Activated naive CD8-positive, alpha-beta T cell treated with anti-CD3 and anti-CD28 coated beads, Interleukin-2, amount 10 ng/mL, durations not matched to agents 7 days and 5 days (primary cell): ENCODE results near the gene UPB1. TPM values are rescaled to one million over a fixed set of nuclear protein-coding genes. Genes with fewer than 3 reads are reported as not detected.
"Not testable (repeated sequence)": the region's sequence is repeated elsewhere in the genome, so short reads cannot be mapped to it uniquely, and the experiment has no call there.

Source experiments
- ATAC-seq: fragments of 150-1000 bp; cut with Tn5 transposase; one replicate; pipeline ENCODE4 v1.10.0; 2021; ENCODE audit warnings: low read depth, moderate library complexity
- POLR2A ChIA-PET: fragments of 350-600 bp; sonication (Branson Sonifier 250); formaldehyde crosslinking; loops from one replicate; lab custom pipeline; 2021; ENCODE audit warnings: antibody characterized with exemption; lab: Charles Lee
- DNase-seq: peaks from one replicate; pipeline ENCODE4 v3.0.0; 2021
- H3K27ac Mint-ChIP-seq: one replicate; pipeline ENCODE4 v1.8.0; 2022; ENCODE audit warnings: mild to moderate bottlenecking, mixed read lengths
- H3K27me3 Mint-ChIP-seq: one replicate; pipeline ENCODE4 v1.8.0; 2022; ENCODE audit warnings: mild to moderate bottlenecking, moderate library complexity, mixed read lengths
- H3K36me3 Mint-ChIP-seq: one replicate; pipeline ENCODE4 v1.8.0; 2021; ENCODE audit warnings: mild to moderate bottlenecking, mixed read lengths
- H3K4me1 Mint-ChIP-seq: one replicate; pipeline ENCODE4 v1.8.0; 2021; ENCODE audit warnings: mixed read lengths
- H3K4me3 Mint-ChIP-seq: one replicate; pipeline ENCODE4 v1.8.0; 2022; ENCODE audit warnings: mild to moderate bottlenecking, moderate library complexity, mixed read lengths
- H3K9me3 Mint-ChIP-seq: one replicate; pipeline ENCODE4 v1.8.0; 2021; ENCODE audit warnings: mixed read lengths
- total RNA-seq, 2 experiments: library from RNA; stranded (reverse); gene quantifications; one replicate each; pipeline ENCODE4 v1.2.3, GENCODE V29; 2021

The UPB1 gene
- total RNA-seq, 2 experiments from 2014 or later, result 0.30 to 0.34 TPM

- Mint-ChIP-seq H3K27me3 (peaks cover 11% of the 10 kb centered on the region), H3K36me3 (no peaks in the 10 kb centered on the region), H3K9me3 (no peaks in the 10 kb centered on the region), H3K4me1 (peaks cover 18% of the 10 kb centered on the region), H3K4me3 (no peak overlapping the region), H3K27ac (no peak overlapping the region)
- DNase-seq (no peak), ATAC-seq (no peak)
- POLR2A ChIA-PET, result no interaction called here
Measured at GRCh38 chr22:24515027-24515338, 19.9 kb downstream of the UPB1 start.

DNA sequence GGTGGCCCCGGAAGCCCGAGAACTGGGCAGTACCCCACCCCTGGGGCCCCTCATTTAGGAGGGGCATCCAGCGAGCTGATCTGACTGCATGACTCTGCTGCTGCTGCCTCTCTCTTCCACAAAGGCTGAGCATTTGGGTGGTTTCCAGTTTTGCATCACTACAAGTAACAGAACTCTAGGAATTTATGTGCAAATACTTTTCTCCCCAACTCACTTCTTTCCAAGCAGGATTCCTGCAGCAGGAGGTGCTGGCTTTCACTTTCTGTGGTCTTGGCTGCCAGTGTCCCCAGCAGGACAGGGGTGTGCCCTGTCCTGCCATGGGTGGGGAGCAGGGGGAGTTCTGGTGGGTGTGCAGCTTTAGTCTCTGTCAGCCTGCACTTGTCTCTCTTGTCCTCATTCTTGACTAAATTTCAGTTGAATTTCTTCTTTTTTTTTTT, 21.2 kb downstream of the UPB1 start:
- Mint-ChIP-seq H3K27ac (no peak overlapping the region), H3K27me3 (peaks cover 11% of the 10 kb centered on the region), H3K4me1 (peaks cover 13% of the 10 kb centered on the region), H3K36me3 (no peaks in the 10 kb centered on the region), H3K9me3 (no peaks in the 10 kb centered on the region), H3K4me3 (no peak overlapping the region)
- DNase-seq (no peak), ATAC-seq (no peak)
- POLR2A ChIA-PET, result no interaction called here

- Mint-ChIP-seq H3K4me3 (no peak overlapping the region), H3K27me3 (peaks cover 11% of the 10 kb centered on the region), H3K4me1 (peaks cover 14% of the 10 kb centered on the region), H3K27ac (no peak overlapping the region), H3K36me3 (no peaks in the 10 kb centered on the region), H3K9me3 (no peaks in the 10 kb centered on the region)
- ATAC-seq (no peak), DNase-seq (no peak)
- POLR2A ChIA-PET, result interaction anchor here (0.5 to 1.1 kb wide), 2 partner anchors 59 to 89 kb away, joined by 3 to 4 read pairs; partner anchors contain the start of gene ADORA2A
Measured at GRCh38 chr22:24517446-24517845, 22.3 kb downstream of the UPB1 start.

GRCh38 chr22:24518228-24518627, 23.1 kb downstream of the UPB1 start:
- Mint-ChIP-seq H3K27me3 (peaks cover 11% of the 10 kb centered on the region), H3K4me3 (no peak overlapping the region), H3K36me3 (no peaks in the 10 kb centered on the region), H3K9me3 (no peaks in the 10 kb centered on the region), H3K4me1 (peaks cover 14% of the 10 kb centered on the region), H3K27ac (no peak overlapping the region)
- ATAC-seq, result no peak
- no peak for DNase-seq
- POLR2A ChIA-PET, result interaction anchor here (1.1 kb wide), 1 partner anchor 90 kb away, joined by 3 read pairs; the partner anchor contains the start of gene ADORA2A

DNA sequence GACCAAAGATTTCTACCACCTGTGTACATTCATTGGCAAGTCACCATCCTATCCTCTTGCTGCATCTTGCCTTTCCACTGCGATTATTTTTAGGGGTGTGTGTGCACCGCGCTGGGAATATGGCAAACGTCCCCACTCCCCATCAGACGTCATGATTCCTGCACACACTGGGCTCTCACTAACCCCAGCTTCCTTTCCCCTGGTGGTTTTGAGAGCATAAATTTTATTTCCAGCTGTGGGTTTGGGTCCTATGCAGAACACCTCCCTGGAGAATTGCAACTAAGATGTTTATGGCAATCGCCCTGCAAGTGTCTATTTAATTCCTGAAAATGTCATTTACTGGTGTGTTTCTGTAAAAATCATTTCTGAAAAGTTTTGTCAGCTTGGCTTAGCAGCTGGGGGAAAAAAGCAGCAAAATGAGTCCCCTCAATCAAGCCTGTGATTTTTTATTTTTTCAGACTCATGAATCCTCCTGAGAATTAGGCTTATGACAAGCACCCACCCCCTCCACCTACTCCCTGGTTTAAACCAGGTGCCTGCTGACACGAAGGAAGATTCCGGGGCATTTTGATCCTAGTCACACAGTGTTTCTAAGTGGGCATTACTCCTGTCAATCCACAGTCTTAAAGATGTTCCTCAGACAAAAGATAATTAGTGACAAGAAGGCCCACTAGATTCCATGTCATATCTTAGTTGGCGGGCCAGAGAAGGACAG, 23.8 kb downstream of the UPB1 start:
- Mint-ChIP-seq H3K9me3 (no peaks in the 10 kb centered on the region), H3K36me3 (no peaks in the 10 kb centered on the region), H3K4me3 (no peak overlapping the region), H3K27me3 (peaks cover 11% of the 10 kb centered on the region), H3K4me1 (peaks cover 14% of the 10 kb centered on the region), H3K27ac (no peak overlapping the region)
- ATAC-seq, result no peak
- no peak for DNase-seq
- POLR2A ChIA-PET, result no interaction called here

DNA sequence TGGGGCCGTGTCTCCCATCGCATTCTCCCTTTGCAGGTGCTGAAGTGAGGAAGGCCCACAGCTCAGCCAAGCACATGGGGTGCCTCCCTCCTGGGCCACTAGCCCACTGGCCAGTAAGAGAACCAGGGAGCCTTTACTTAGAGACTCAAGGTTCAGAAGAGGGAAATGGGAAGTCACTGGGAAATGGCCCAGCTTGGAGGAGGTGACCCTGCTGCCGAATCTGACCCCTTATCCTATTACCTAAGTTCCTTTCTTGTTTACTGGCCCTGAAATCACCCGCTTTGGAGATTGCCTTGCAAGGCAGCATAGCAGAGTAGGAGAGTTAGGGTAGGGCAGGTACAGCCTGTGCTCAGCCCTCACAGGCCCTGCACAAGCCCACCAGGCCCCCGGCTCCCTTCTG, 24.4 kb downstream of the UPB1 start:
- DNase-seq, result no peak
- Mint-ChIP-seq H3K36me3 (no peaks in the 10 kb centered on the region), H3K9me3 (no peaks in the 10 kb centered on the region), H3K4me1 (peaks cover 14% of the 10 kb centered on the region), H3K27ac (no peak overlapping the region), H3K27me3 (peaks cover 11% of the 10 kb centered on the region), H3K4me3 (no peak overlapping the region)
- ATAC-seq, result no peak
- POLR2A ChIA-PET, result no interaction called here

DNA sequence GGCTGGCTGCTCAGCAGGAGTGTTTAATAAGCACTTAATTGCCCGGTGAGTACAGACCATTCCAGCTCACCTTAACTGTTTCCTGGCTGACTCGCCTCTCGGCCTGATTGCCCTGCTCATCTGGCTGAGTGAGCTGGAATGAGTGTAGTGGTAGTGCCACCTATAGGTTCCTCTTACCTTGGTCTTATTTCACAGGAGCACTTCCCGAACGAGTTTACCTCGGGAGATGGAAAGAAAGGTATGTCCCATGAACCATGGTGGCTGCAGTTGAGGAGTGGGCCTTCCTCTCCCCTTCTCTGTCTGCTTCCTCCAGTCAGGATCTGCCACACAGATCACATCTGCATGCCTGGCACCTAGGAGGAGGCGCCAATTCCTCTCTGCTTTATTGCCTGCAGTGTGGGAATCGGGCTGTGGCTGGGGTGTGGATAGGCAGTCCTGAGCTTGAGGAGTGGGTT, 26.7 kb downstream of the UPB1 start:
- peak; percentile 46 for DNase-seq
- H3K4me3 Mint-ChIP-seq, result peak overlapping the region; percentile 39
- H3K27ac Mint-ChIP-seq, result no peak overlapping the region
- peak; percentile 47 for ATAC-seq
- peaks cover 11% of the 10 kb centered on the region for H3K27me3 Mint-ChIP-seq
- H3K4me1 Mint-ChIP-seq, result peaks cover 24% of the 10 kb centered on the region
- no peaks in the 10 kb centered on the region for H3K36me3 Mint-ChIP-seq
- POLR2A ChIA-PET, result interaction anchor here (1.3 kb wide), 1 partner anchor 100 kb away, joined by 5 read pairs; no protein-coding TSS in a partner anchor
- no peaks in the 10 kb centered on the region for H3K9me3 Mint-ChIP-seq

DNA sequence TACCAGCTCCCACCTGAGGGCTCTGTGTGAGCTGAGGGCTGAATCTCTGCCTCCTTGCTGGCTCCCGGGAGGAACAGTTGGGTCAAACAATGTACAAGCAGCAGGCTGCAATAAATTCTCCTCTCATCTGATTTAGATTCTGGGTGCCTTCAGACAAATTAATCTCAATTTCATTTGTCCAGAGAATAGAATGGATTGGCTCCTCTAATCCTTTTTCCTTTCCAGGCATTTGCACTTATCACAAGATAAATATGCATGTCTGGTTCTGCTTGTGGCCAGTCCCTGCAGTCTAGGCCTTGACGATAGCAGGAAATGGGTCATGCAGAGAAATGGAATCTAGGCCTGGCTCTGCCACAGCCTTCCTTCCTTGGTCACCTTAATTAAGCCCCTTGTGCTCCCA, 28.7 kb downstream of the UPB1 start:
- no peaks in the 10 kb centered on the region for H3K9me3 Mint-ChIP-seq
- ATAC-seq (no peak), DNase-seq (no peak)
- no peak overlapping the region for H3K4me3 Mint-ChIP-seq
- H3K36me3 Mint-ChIP-seq, result no peaks in the 10 kb centered on the region
- POLR2A ChIA-PET, result no interaction called here
- H3K27ac Mint-ChIP-seq, result no peak overlapping the region
- H3K4me1 Mint-ChIP-seq, result peaks cover 19% of the 10 kb centered on the region
- H3K27me3 Mint-ChIP-seq, result no peaks in the 10 kb centered on the region

GRCh38 chr22:24525416-24526037, 30.4 kb downstream of the UPB1 start:
- no peaks in the 10 kb centered on the region for H3K36me3 Mint-ChIP-seq

DNA sequence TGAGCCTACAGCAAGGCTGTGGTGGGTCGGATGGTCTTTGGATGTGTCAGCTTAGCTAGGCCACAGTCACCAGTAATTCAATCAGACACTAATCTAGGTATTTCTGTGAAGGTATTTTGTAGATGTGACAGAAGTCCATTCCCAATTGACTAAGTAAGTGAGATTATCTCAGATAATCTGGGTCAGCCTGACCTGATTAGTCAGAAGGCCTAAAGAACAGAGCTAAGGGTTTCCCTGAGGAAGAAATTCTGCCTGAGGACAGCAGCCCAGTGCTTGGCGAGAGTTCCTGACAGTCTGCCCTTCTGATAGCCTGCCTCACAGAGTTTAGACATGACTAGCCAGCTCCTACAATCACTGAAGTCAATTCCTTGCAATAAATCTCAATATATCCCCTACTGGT, 31.1 kb downstream of the UPB1 start:
- POLR2A ChIA-PET, result no interaction called here
- no peak overlapping the region for H3K27ac Mint-ChIP-seq

More at GRCh38 chr22:24525416-24526037, 30.4 kb downstream of the UPB1 start:
- Mint-ChIP-seq H3K27ac (no peak overlapping the region), H3K4me3 (no peak overlapping the region), H3K4me1 (peaks cover 16% of the 10 kb centered on the region), H3K27me3 (peaks cover 6% of the 10 kb centered on the region), H3K9me3 (no peaks in the 10 kb centered on the region)
- ATAC-seq, result peak; percentile 89
- POLR2A ChIA-PET, result no interaction called here
- peak; percentile 83 for DNase-seq

GRCh38 chr22:24529898-24530297, 34.8 kb downstream of the UPB1 start:
- Mint-ChIP-seq H3K27ac (no peak overlapping the region), H3K4me1 (peaks cover 8% of the 10 kb centered on the region)
- ATAC-seq, result no peak

More for the DNA sequence above, 31.1 kb downstream of the UPB1 start:
- Mint-ChIP-seq H3K9me3 (no peaks in the 10 kb centered on the region), H3K4me1 (peaks cover 16% of the 10 kb centered on the region), H3K4me3 (no peak overlapping the region), H3K36me3 (no peaks in the 10 kb centered on the region), H3K27me3 (peaks cover 9% of the 10 kb centered on the region)
- ATAC-seq, result no peak
- DNase-seq, result no peak

GRCh38 chr22:24530968-24531367, 35.8 kb downstream of the UPB1 start:
- ATAC-seq, H3K27ac Mint-ChIP-seq, H3K9me3 Mint-ChIP-seq, H3K36me3 Mint-ChIP-seq, DNase-seq, POLR2A ChIA-PET, H3K4me3 Mint-ChIP-seq, H3K4me1 Mint-ChIP-seq: not testable (repeated sequence)
- H3K27me3 Mint-ChIP-seq, result peaks cover 15% of the 10 kb centered on the region

More at GRCh38 chr22:24529898-24530297, 34.8 kb downstream of the UPB1 start:
- no peak for DNase-seq
- peaks cover 15% of the 10 kb centered on the region for H3K27me3 Mint-ChIP-seq
- H3K4me3 Mint-ChIP-seq, result no peak overlapping the region
- H3K36me3 Mint-ChIP-seq, result no peaks in the 10 kb centered on the region
- no peaks in the 10 kb centered on the region for H3K9me3 Mint-ChIP-seq
- POLR2A ChIA-PET, result no interaction called here

DNA sequence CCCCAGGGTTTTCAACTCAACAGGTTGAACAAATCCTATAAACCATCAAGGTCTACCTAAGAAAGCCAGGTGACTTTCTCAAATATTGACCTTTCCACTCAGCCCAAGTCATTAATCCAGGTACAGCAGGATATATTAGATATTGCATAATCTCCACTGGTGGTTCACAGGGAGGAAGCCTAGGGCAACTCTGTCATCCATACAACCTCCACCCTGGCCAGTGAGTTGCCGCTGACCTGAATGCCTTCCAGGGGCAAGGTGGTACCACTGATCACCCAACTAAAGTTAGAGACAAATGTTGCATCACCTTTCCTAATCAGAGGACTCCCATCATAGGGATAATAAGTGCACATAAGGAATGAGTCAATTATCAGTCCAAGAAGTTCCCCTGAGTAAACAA, 36.9 kb downstream of the UPB1 start:
- DNase-seq, result no peak
- no peak overlapping the region for H3K4me3 Mint-ChIP-seq
- H3K9me3 Mint-ChIP-seq, result no peaks in the 10 kb centered on the region
- no peak overlapping the region for H3K27ac Mint-ChIP-seq
- POLR2A ChIA-PET, result no interaction called here
- H3K4me1 Mint-ChIP-seq, result no peaks in the 10 kb centered on the region
- peaks cover 15% of the 10 kb centered on the region for H3K27me3 Mint-ChIP-seq
- no peaks in the 10 kb centered on the region for H3K36me3 Mint-ChIP-seq
- ATAC-seq, result no peak

DNA sequence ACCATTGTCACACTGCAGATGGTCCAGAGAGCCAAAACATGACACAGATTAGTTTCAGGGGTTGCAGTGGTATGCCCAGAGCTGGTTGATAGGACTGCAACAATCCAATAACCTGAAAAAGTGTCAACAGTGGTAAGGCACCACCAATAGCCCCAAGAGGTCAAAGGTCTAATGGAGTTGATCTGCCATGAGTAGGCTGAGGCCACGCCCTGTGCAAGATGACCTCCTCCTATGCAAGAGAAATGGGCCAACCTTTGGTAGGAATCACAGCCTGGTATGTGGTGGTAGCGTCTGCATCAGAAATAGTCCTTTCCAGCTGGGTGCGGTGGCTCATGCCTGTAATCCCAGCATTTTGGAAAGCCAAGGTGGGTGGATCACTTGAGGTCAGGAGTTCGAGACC, 40.2 kb downstream of the UPB1 start:
- ATAC-seq (no peak), DNase-seq (no peak)
- POLR2A ChIA-PET, result interaction anchor here (0.7 kb wide), 1 partner anchor 320 kb away, joined by 4 read pairs; no protein-coding TSS in a partner anchor
- Mint-ChIP-seq H3K4me1 (no peaks in the 10 kb centered on the region), H3K36me3 (peaks cover 6% of the 10 kb centered on the region), H3K27me3 (peaks cover 10% of the 10 kb centered on the region), H3K27ac (no peak overlapping the region), H3K4me3 (no peak overlapping the region), H3K9me3 (no peaks in the 10 kb centered on the region)
